HG03565 (cell line): ENCODE measurements around the gene TCP10L.

Experiments
- ATAC-seq: cut with Tn5 transposase; IDR thresholded peaks from one replicate; pipeline ENCODE4 v1.9.1; 2021; ENCODE audit warnings: mild to moderate bottlenecking, moderate library complexity; ENCODE audit not compliant: unreplicated experiment

Gene TCP10L

DNA sequence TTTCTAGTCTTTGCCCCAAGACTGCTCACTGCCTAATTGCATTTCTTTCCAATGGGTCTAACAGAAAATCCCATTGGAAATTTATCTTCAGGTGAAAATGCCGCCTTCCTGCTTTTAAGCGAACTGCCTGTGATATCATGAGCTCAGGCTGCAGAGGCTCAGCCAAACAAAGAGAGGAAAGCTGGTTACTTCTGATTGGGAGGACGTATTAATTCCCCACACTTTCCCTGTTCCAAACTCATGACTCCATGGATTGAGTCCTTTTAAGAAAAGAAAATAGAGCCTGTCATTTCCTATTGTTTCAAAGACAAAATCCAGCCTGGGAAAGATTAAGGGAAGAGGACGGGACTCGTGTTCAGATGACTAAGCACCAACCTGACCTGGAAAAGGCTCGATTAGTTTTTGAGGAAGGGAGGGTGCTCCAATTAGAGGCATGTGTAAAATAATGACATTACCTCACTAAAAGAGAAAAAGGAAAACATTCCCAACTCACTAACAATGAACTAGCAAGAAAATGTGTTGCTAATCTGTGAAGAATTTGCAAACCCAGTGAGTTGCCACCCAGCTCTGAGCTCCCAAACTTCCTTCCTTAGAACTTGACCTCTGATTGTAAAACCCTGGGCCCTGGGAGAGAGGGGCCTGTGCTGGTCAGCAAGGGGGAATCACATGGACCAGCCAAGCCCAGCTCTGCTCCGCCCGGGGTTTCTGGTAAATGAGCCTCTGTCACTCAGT is 61.2 kb downstream of the TCP10L start:
- ATAC-seq = no peak
